HL-60 (cell line): ENCODE results near the gene ZC3H14.

Source experiments
- DNase-seq, 2 experiments: peaks; one replicate each; pipeline ENCODE4 v3.0.0-alpha.2; 2010 to 2020; ENCODE audit warnings: low read depth in 1 of 2, low spot score in 1 of 2
- H3K27ac ChIP-seq: fragments of 250-450 bp; sonication (Bioruptor Pico); replicated peaks from 2 replicates; pipeline ENCODE4 v1.5.1; 2020; ENCODE audit warnings: mild to moderate bottlenecking, moderate library complexity
- H3K27me3 ChIP-seq: fragments of 250-450 bp; sonication (Bioruptor Pico); 2 replicates; pipeline ENCODE4 v1.5.1; 2021; ENCODE audit warnings: mild to moderate bottlenecking, moderate library complexity; ENCODE audit not compliant: insufficient read depth, poor library complexity, severe bottlenecking
- H3K4me3 ChIP-seq: replicated peaks from 2 replicates; pipeline ENCODE4 v1.5.1; 2011; ENCODE audit warnings: mild to moderate bottlenecking, control low read depth, low read length; ENCODE audit not compliant: insufficient read depth
- GABPA ChIP-seq: IDR thresholded peaks from 2 replicates; pipeline ENCODE4 v1.6.1; 2012; ENCODE audit warnings: low read depth
- POLR2AphosphoS5 ChIP-seq: IDR thresholded peaks from 2 replicates; pipeline ENCODE4 v1.6.1; 2012; ENCODE audit warnings: low read depth
- REST ChIP-seq: IDR thresholded peaks from 2 replicates; pipeline ENCODE4 v1.6.1; 2012; ENCODE audit warnings: low read depth; ENCODE audit not compliant: insufficient replicate concordance
- SPI1 ChIP-seq: IDR thresholded peaks from 2 replicates; pipeline ENCODE4 v1.6.1; 2012; ENCODE audit warnings: low read depth, mild to moderate bottlenecking, borderline replicate concordance
- TF ChIP-seq, protein P1 (sequence below): IDR thresholded peaks from one replicate; pipeline ENCODE4 v1.5.1; 2011; ENCODE audit warnings: low read length, control low read depth, inconsistent platforms; ENCODE audit not compliant: insufficient read depth

ZC3H14 gene

DNA sequence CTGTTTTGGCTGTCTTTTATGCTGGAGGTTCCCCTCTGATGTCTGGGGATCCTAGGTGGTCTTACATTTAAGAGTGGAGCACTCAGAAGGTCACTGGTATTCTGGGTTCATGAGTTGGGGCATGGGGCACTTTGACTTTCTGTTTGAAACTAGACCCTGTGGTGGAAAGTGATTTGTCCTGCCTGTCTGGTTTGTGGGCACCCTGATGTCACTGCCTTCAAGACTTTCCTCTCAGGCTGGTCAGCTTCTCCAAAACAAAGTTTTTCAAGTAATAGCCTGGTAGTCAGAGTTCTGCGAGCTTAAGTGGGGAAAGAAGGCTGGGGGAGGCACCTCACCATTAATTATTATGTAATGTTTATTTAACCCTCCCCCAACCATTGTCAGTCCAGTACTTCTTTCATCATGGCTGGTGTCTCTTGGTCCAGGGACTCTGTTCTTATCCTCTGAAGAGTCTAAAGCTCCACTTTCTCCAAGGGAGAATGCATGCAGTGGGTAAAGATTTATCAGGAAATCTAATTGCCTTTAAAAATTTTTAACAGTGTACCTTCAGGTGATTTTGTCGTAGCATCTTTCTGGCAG lies 35.3 kb downstream of the ZC3H14 start:
- Histone ChIP-seq H3K4me3 (no peak overlapping the region), H3K27ac (no peak overlapping the region), H3K27me3 (no peaks in the 10 kb centered on the region)
- DNase-seq = no peak
- TF ChIP-seq REST (no peak), SPI1 (no peak), POLR2AphosphoS5 (no peak), GABPA (no peak)
- TF ChIP-seq, protein P1, sequence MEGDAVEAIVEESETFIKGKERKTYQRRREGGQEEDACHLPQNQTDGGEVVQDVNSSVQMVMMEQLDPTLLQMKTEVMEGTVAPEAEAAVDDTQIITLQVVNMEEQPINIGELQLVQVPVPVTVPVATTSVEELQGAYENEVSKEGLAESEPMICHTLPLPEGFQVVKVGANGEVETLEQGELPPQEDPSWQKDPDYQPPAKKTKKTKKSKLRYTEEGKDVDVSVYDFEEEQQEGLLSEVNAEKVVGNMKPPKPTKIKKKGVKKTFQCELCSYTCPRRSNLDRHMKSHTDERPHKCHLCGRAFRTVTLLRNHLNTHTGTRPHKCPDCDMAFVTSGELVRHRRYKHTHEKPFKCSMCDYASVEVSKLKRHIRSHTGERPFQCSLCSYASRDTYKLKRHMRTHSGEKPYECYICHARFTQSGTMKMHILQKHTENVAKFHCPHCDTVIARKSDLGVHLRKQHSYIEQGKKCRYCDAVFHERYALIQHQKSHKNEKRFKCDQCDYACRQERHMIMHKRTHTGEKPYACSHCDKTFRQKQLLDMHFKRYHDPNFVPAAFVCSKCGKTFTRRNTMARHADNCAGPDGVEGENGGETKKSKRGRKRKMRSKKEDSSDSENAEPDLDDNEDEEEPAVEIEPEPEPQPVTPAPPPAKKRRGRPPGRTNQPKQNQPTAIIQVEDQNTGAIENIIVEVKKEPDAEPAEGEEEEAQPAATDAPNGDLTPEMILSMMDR = no peak

DNA sequence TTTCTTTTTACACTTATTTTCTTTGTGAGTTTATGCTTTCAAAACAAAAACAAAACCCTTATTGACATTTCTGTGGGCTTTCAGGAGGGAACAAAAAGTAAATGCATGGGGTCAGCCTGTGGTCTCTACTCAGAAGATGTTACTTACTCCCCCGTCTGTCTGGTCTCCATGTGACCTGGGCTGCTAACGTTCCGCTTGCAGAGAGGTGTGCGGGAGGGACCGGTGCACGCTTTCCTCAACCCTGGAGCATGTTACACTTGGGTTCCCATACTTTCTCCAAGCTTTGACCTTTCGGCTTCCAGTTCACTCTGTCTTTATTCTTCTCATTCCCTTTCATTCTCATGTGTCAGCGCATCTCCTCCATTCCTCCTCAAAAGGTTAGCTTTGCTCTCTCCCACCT lies 36.5 kb downstream of the ZC3H14 start:
- DNase-seq = no peak
- no peak overlapping the region for H3K27ac ChIP-seq
- no peaks in the 10 kb centered on the region for H3K27me3 ChIP-seq
- no peak for TF ChIP-seq POLR2AphosphoS5
- TF ChIP-seq REST = no peak
- no peak for TF ChIP-seq SPI1
- no peak for TF ChIP-seq GABPA
- TF ChIP-seq, protein P1 = no peak
- no peak overlapping the region for H3K4me3 ChIP-seq

- TF ChIP-seq GABPA (no peak), SPI1 (no peak), REST (no peak), POLR2AphosphoS5 (no peak)
- TF ChIP-seq, protein P1 = no peak
- no peaks in the 10 kb centered on the region for H3K27me3 ChIP-seq
- DNase-seq = no peak
- H3K4me3 ChIP-seq = no peak overlapping the region
- no peak overlapping the region for H3K27ac ChIP-seq
These were observed 37.1 kb downstream of the ZC3H14 start for GRCh38 chr14:88599761-88600439.
